HepG2 (cell line): ENCODE data around the gene TBX21. TPM values are rescaled to one million over a fixed set of nuclear protein-coding genes. Genes with fewer than 3 reads are reported as not detected.

Experiments used
- ATAC-seq: fragments of 200-7000 bp; cut with Tn5 transposase; 3 replicates; pipeline ENCODE4 v1.9.1; 2020; ENCODE audit warnings: mild to moderate bottlenecking, moderate library complexity
- BruUV-seq: library from RNA; stranded (reverse); fragments of 400-500 nt; replicated peaks from 2 replicates; lab custom pipeline; 2021; lab: Mats Ljungman, UMichigan
- CTCF ChIA-PET: fragments of 300-600 bp; formaldehyde crosslinking; extraction: SDS; loops from one replicate; lab custom pipeline; 2021; ENCODE audit warnings: low total read pairs, inconsistent platforms, low intra/inter-chr PET ratio; lab: Yijun Ruan, JAX
- POLR2A ChIA-PET: fragments of 350-600 bp; sonication (Branson Sonifier 250); formaldehyde crosslinking; loops from one replicate; lab custom pipeline; 2020; ENCODE audit warnings: antibody characterized with exemption, inconsistent platforms; lab: Yijun Ruan, JAX
- DNase-seq: peaks from one replicate; pipeline ENCODE4 v3.0.0-alpha.2; 2015; ENCODE audit warnings: low spot score
- FAIRE-seq: peaks from 3 replicates; lab custom pipeline; 2011; peaks lifted over from hg19 to GRCh38; lab: Jason Lieb, UNC
- H2AFZ ChIP-seq: one replicate; pipeline ENCODE4 v1.6.1; 2011; ENCODE audit warnings: low read length, inconsistent platforms
- H3K27ac ChIP-seq: fragments of 300-600 bp; 3 replicates; pipeline ENCODE4 v1.8.0; 2011; ENCODE audit warnings: mixed run types, mild to moderate bottlenecking, mixed read lengths, low read length, inconsistent platforms; ENCODE audit not compliant: insufficient read depth; ENCODE audit errors: extremely low read length
- H3K27me3 ChIP-seq, 2 experiments: fragments of 200-600 bp in 1 of 2; 2 replicates in 1 of 2; 3 replicates in 1 of 2; pipeline versions ENCODE4 v1.6.0 to v1.8.0; 2011; ENCODE audit warnings: low read length in 2 of 2, mild to moderate bottlenecking in 2 of 2, moderate library complexity in 2 of 2, inconsistent platforms in 1 of 2; ENCODE audit not compliant: insufficient read depth in 2 of 2, control insufficient read depth in 1 of 2
- H3K36me3 ChIP-seq, 2 experiments: fragments of 200-600 bp in 1 of 2; replicated peaks in 1 of 2; 2 replicates in 1 of 2; 3 replicates in 1 of 2; pipeline versions ENCODE4 v1.5.1 to v1.8.0; 2011; ENCODE audit warnings: low read length in 2 of 2, inconsistent platforms in 1 of 2; ENCODE audit not compliant: insufficient read depth in 2 of 2, control insufficient read depth in 1 of 2
- H3K4me1 ChIP-seq: 2 replicates; pipeline ENCODE4 v1.5.1; 2012; ENCODE audit warnings: low read length, inconsistent platforms; ENCODE audit not compliant: insufficient read depth
- H3K4me2 ChIP-seq: 2 replicates; pipeline ENCODE4 v1.6.0; 2011; ENCODE audit warnings: low read depth, low read length, inconsistent platforms
- H3K4me3 ChIP-seq, 3 experiments: fragments of 200-600 bp in 1 of 3; sonication (generic), shearing (Covaris generic) in 1 of 3; replicated peaks in 1 of 3; 2 replicates each; pipeline ENCODE4 v1.5.1; 2011 to 2016; ENCODE audit warnings: low read length in 3 of 3, inconsistent platforms in 2 of 3, low read depth in 2 of 3, mild to moderate bottlenecking in 2 of 3, control low read depth in 1 of 3, mixed read lengths in 1 of 3; ENCODE audit not compliant: insufficient read depth in 1 of 3
- H3K79me2 ChIP-seq: one replicate; pipeline ENCODE4 v1.6.1; 2011; ENCODE audit warnings: low read length, inconsistent platforms; ENCODE audit not compliant: insufficient read depth
- H3K9ac ChIP-seq: 2 replicates; pipeline ENCODE4 v1.6.0; 2011; ENCODE audit warnings: mild to moderate bottlenecking, low read depth, low read length, inconsistent platforms; ENCODE audit not compliant: insufficient read depth
- H3K9me3 ChIP-seq: 2 replicates; pipeline ENCODE4 v1.5.1; 2012; ENCODE audit warnings: mild to moderate bottlenecking, low read length
- H4K20me1 ChIP-seq: 2 replicates; pipeline ENCODE4 v1.6.0; 2011; ENCODE audit warnings: inconsistent platforms, mild to moderate bottlenecking, low read length, moderate library complexity; ENCODE audit not compliant: insufficient read depth
- HDAC6 ChIP-seq: fragments of 200-600 bp; sonication (generic); IDR thresholded peaks from 2 replicates; pipeline ENCODE4 v1.7.0; 2017; ENCODE audit warnings: mild to moderate bottlenecking, antibody characterized with exemption, low read length, low read depth
- NR0B2 ChIP-seq: sonication (generic); formaldehyde crosslinking; IDR thresholded peaks from 2 replicates; pipeline ENCODE4 v1.4.0; 2020; ENCODE audit warnings: mild to moderate bottlenecking, missing genetic modification reagents
- NR3C1 ChIP-seq: sonication (generic); formaldehyde crosslinking; IDR thresholded peaks from 2 replicates; pipeline ENCODE4 v1.4.0; 2020; ENCODE audit warnings: missing genetic modification reagents
- RBAK ChIP-seq: sonication (generic); formaldehyde crosslinking; IDR thresholded peaks from 2 replicates; pipeline ENCODE4 v1.5.1; 2020; ENCODE audit warnings: mild to moderate bottlenecking, missing genetic modification reagents
- SKIL ChIP-seq: sonication (generic); formaldehyde crosslinking; IDR thresholded peaks from 2 replicates; pipeline ENCODE4 v1.8.0; 2022; ENCODE audit warnings: missing genetic modification reagents, mild to moderate bottlenecking, moderate library complexity, borderline replicate concordance
- TGIF2 ChIP-seq: IDR thresholded peaks from 2 replicates; pipeline ENCODE4 v1.6.1; 2016; ENCODE audit warnings: control low read depth, missing compliant biosample characterization
- ZBTB34 ChIP-seq: sonication (generic); formaldehyde crosslinking; IDR thresholded peaks from 2 replicates; pipeline ENCODE4 v1.8.0; 2022; ENCODE audit warnings: mild to moderate bottlenecking, missing genetic modification reagents
- ZNF333 ChIP-seq: sonication (generic); formaldehyde crosslinking; IDR thresholded peaks from 2 replicates; pipeline ENCODE4 v1.4.0; 2020; ENCODE audit warnings: mild to moderate bottlenecking, missing genetic modification reagents, borderline replicate concordance
- ZNF589 ChIP-seq: sonication (generic); formaldehyde crosslinking; conservative IDR thresholded peaks from 2 replicates; pipeline ENCODE4 v1.8.0; 2022; ENCODE audit warnings: mild to moderate bottlenecking, moderate library complexity, missing genetic modification reagents
- ZNF691 ChIP-seq: sonication (generic); formaldehyde crosslinking; IDR thresholded peaks from 2 replicates; pipeline ENCODE4 v1.4.0; 2020; ENCODE audit warnings: missing genetic modification reagents, low read depth, mild to moderate bottlenecking, borderline replicate concordance
- ZNF709 ChIP-seq: sonication (generic); formaldehyde crosslinking; IDR thresholded peaks from 2 replicates; pipeline ENCODE4 v1.5.0; 2020; ENCODE audit warnings: mild to moderate bottlenecking, missing genetic modification reagents
- WGBS: methylation state at CpG from one replicate; pipeline ENCODE4 v1.1.6; 2017; ENCODE audit warnings: low lambda C conversion rate; 5-methylcytosine and 5-hydroxymethylcytosine counted together
- in situ Hi-C: cut with HindIII; loops from 2 replicates; pipeline ENCODE4 v1.10.0; 2017; ENCODE audit warnings: low pct_unique_long_range_greater_than_20kb; ENCODE audit not compliant: extremely low pct_ligation_motif_present
- intact Hi-C: fragments of 100-400 bp; cut with micrococcal nuclease; formaldehyde crosslinking; loops from one replicate; pipeline ENCODE4 v1.10.0; 2022; ENCODE audit not compliant: unreplicated experiment
- polyA plus RNA-seq, 8 experiments: library from polyadenylated mRNA; depleted of rRNA in 3 of 8; stranded (reverse) in 7 of 8; unstranded in 1 of 8; fragments of >200 nt; fragmentation: Illumina TruSeq in 4 of 8; extraction: Trizol in 4 of 8; gene quantifications; 2 replicates each; pipeline versions ENCODE4 v1.2.1 to v1.2.3, GENCODE V29; 2011 to 2016; ENCODE audit warnings: low read depth in 4 of 8, missing spikeins in 1 of 8, mixed read lengths in 1 of 8; ENCODE audit not compliant: insufficient read depth in 1 of 8
- total RNA-seq, 5 experiments: library from RNA; depleted of rRNA; stranded (reverse); fragments of >200 nt; fragmentation: Illumina TruSeq; extraction: Trizol; gene quantifications; 2 replicates each; pipeline ENCODE4 v1.2.3, GENCODE V29; 2016; ENCODE audit warnings: low read depth in 1 of 5

TBX21 gene
- total and polyA plus RNA-seq, 2 of the 13 experiments (the other 11 are each of a cell fraction or from before 2014, with no cell fraction given) = not detected

GRCh38 chr17:47791025-47791424 lies 58.0 kb downstream of the TBX21 start:
- intact Hi-C loops (no loop called here), in situ Hi-C loops (no loop called here)
- H2AFZ ChIP-seq = no peak overlapping the region
- H3K9me3 ChIP-seq = no peaks in the 10 kb centered on the region
- H3K9ac ChIP-seq = no peak overlapping the region
- no TSS peak for BruUV-seq
- ATAC-seq (no peak), FAIRE-seq (no peak), DNase-seq (no peak)
- H3K27ac ChIP-seq = no peak overlapping the region
- H3K36me3 ChIP-seq = no peaks in the 10 kb centered on the region
- ChIA-PET CTCF (no interaction called here), POLR2A (no interaction called here)
- H3K79me2 ChIP-seq = no peaks in the 10 kb centered on the region
- no peaks in the 10 kb centered on the region for H3K4me1 ChIP-seq
- WGBS = 3% methylated on average over 3 of the region's 3 CpGs
- no peaks in the 10 kb centered on the region; the same call in 1 of the 2 replicates for H4K20me1 ChIP-seq
- peaks cover 0 to 50% of the 10 kb centered on the region in 2 experiments; a peak in 3 of 5 replicates for H3K27me3 ChIP-seq
- H3K4me2 ChIP-seq = no peak overlapping the region
- no peak for TF ChIP-seq TGIF2 (CRISPR knock-in tag)
- H3K4me3 ChIP-seq = no peak overlapping the region

- Histone ChIP-seq H3K4me1 (no peaks in the 10 kb centered on the region), H4K20me1 (no peaks in the 10 kb centered on the region), H3K36me3 (no peaks in the 10 kb centered on the region), H2AFZ (no peak overlapping the region), H3K27me3 (peaks cover 0 to 50% of the 10 kb centered on the region in 2 experiments; a peak in 4 of 5 replicates), H3K9me3 (no peaks in the 10 kb centered on the region), H3K79me2 (no peaks in the 10 kb centered on the region), H3K4me3 (no peak overlapping the region), H3K4me2 (no peak overlapping the region), H3K9ac (no peak overlapping the region), H3K27ac (no peak overlapping the region)
- intact Hi-C loops (no loop called here), in situ Hi-C loops (no loop called here)
- no peak for FAIRE-seq
- BruUV-seq = no TSS peak
- ATAC-seq = no peak
- DNase-seq = no peak
- ChIA-PET POLR2A (no interaction called here), CTCF (no interaction called here)
- WGBS = 3% methylated on average over 1 of the region's 1 CpG
- TF ChIP-seq ZNF333 (no peak), ZNF691 (CRISPR knock-in tag) (no peak), RBAK (CRISPR knock-in tag) (no peak), ZBTB34 (CRISPR knock-in tag) (no peak), SKIL (CRISPR knock-in tag) (no peak), ZNF709 (no peak), NR3C1 (CRISPR knock-in tag) (no peak), ZNF589 (no peak), NR0B2 (no peak), HDAC6 (no peak)
Measured at GRCh38 chr17:47792457-47792856, 59.4 kb downstream of the TBX21 start.
